Ascending aorta (tissue), 2 donors: Measurements from ENCODE around the gene LYZL2. TPM values are rescaled to one million over a fixed set of nuclear protein-coding genes. Genes with fewer than 3 reads are reported as not detected.
"Not testable (repeated sequence)": the region's sequence is repeated elsewhere in the genome, so short reads cannot be mapped to it uniquely, and the experiment has no call there.

Experiments used
- DNase-seq, 2 donors: peaks; one replicate each; pipeline ENCODE4 v3.0.0-alpha.2; 2019; ENCODE audit warnings: low spot score in 2 of 2
- H3K27ac ChIP-seq, 2 donors: fragments of 200-600 bp; sonication (generic); one replicate each; pipeline ENCODE4 v1.5.1; 2016 to 2017; ENCODE audit warnings: mild to moderate bottlenecking in 1 of 2
- H3K27me3 ChIP-seq: fragments of 200-600 bp; sonication (generic); one replicate; pipeline ENCODE4 v1.5.1; 2017
- H3K36me3 ChIP-seq, 2 donors: fragments of 200-600 bp; sonication (generic); one replicate each; pipeline ENCODE4 v1.5.1; 2016
- H3K4me1 ChIP-seq, 2 donors: fragments of 200-600 bp; sonication (generic); one replicate each; pipeline ENCODE4 v1.5.1; 2016 to 2017; ENCODE audit warnings: mild to moderate bottlenecking in 1 of 2
- H3K4me3 ChIP-seq, 2 donors: fragments of 200-600 bp; sonication (generic); one replicate each; pipeline ENCODE4 v1.5.1; 2016 to 2017; ENCODE audit warnings: mild to moderate bottlenecking in 1 of 2
- H3K9me3 ChIP-seq, 2 donors: fragments of 200-600 bp; sonication (generic); one replicate each; pipeline ENCODE4 v1.5.1; 2016
- intact Hi-C: fragments of 100-400 bp; cut with DNase I; formaldehyde crosslinking; loops from one replicate; pipeline ENCODE4 v1.15.1; 2023
- total RNA-seq: library from RNA; depleted of rRNA; stranded (reverse); fragments of >200 nt; gene quantifications from one replicate; pipeline ENCODE4 v1.1.0, GENCODE V29; 2016
- TF ChIP-seq, protein P1 (sequence below), 3 experiments: fragments of 200-600 bp in 2 of 3; fragments of 450-650 bp in 1 of 3; sonication (generic) in 2 of 3; IDR thresholded peaks; one replicate each; pipeline ENCODE4 v1.5.1; 2016 to 2019; ENCODE audit warnings: antibody characterized with exemption in 3 of 3, mild to moderate bottlenecking in 1 of 3, moderate library complexity in 1 of 3

LYZL2 gene
- total RNA-seq, 1 donor from 2014 or later: not detected

DNA sequence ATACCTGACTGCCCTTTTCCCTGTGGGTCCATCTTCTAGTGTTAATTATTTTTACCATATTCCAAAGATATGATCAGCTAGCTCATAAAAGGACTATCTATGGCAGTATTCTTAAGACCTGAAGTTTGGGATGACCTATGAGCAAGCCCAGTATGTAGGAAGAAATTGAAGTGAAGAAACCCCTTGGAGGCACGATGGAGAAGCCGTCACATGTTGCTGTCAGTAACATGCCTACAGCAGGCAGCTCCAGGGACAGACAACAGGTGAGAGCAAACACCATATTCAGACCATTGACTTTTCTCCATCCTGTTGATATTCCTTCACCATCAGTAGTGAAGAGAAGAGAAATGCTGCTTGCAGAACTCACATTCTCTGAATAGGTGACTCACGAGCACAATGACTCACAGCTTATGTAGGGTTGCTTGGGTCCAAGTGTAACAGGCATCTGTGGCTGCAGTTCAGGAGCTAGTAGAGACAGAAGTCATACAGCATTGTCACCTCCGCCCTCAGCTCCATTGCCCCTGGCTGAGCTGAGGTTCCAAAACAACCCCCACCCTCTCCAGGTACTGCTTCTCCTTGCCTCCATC is 8.4 kb upstream of the LYZL2 start:
- Histone ChIP-seq H3K27ac (no peak overlapping the region), H3K4me1 (peaks cover 0 to 19% of the 10 kb centered on the region in 2 donors), H3K36me3 (no peaks in the 10 kb centered on the region), H3K4me3 (no peak overlapping the region), H3K27me3 (no peaks in the 10 kb centered on the region), H3K9me3 (no peaks in the 10 kb centered on the region)
- intact Hi-C loops: loop anchor here (2.0 kb wide), 1 partner anchor 33 kb away; no protein-coding TSS in a partner anchor
- TF ChIP-seq, protein P1, sequence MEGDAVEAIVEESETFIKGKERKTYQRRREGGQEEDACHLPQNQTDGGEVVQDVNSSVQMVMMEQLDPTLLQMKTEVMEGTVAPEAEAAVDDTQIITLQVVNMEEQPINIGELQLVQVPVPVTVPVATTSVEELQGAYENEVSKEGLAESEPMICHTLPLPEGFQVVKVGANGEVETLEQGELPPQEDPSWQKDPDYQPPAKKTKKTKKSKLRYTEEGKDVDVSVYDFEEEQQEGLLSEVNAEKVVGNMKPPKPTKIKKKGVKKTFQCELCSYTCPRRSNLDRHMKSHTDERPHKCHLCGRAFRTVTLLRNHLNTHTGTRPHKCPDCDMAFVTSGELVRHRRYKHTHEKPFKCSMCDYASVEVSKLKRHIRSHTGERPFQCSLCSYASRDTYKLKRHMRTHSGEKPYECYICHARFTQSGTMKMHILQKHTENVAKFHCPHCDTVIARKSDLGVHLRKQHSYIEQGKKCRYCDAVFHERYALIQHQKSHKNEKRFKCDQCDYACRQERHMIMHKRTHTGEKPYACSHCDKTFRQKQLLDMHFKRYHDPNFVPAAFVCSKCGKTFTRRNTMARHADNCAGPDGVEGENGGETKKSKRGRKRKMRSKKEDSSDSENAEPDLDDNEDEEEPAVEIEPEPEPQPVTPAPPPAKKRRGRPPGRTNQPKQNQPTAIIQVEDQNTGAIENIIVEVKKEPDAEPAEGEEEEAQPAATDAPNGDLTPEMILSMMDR (IDR thresholded peaks at IDR 0.05): no peak
- peak in 1 of 2 donors; percentile 77 for DNase-seq

DNA sequence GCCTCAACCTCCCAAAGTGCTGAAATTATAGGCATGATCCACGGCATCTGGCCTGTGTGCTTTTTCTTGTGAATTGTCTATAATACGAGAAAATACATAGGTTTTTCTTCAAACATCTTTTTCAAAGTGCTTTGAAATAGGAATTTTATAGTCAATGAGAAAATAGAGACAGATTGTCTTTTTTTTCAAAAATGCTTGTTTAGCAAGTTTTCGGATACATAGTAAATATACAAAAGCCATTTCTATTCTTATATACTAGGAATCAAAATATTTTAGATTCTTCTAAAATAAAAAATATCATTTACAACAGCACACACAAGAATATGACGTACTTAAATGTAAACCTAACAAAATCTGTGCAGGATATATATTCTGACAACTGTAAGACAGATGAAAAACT is 1.6 kb upstream of the LYZL2 start:
- Histone ChIP-seq H3K4me3 (no peak overlapping the region), H3K27me3 (no peaks in the 10 kb centered on the region), H3K4me1 (no peaks in the 10 kb centered on the region), H3K36me3 (no peaks in the 10 kb centered on the region), H3K9me3 (no peaks in the 10 kb centered on the region), H3K27ac (no peak overlapping the region)
- TF ChIP-seq, protein P1 (IDR thresholded peaks at IDR 0.05): no peak
- intact Hi-C loops: no loop called here
- no peak for DNase-seq

DNA sequence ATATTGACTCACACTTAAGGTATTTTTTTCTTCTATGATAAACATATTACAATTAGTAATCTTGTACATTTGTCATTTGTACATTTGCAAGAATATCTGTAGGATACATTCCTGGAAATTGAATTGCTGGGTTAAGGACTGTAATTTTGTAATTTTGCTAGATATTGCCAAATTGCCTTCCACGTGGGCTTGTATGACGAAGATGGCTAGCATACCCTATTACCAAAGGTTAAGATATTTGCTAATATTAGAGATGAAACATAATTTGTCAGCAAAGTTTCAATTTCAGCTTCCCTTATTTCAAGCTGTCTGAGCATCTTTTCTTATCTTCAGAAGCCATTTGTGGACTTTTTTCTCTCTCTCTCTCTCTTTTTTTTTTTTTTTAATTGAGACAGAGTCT is 1.0 kb upstream of the LYZL2 start:
- no peak for DNase-seq
- Histone ChIP-seq H3K9me3 (no peaks in the 10 kb centered on the region), H3K27me3 (no peaks in the 10 kb centered on the region), H3K4me1 (no peaks in the 10 kb centered on the region), H3K27ac (no peak overlapping the region), H3K4me3 (no peak overlapping the region), H3K36me3 (no peaks in the 10 kb centered on the region)
- TF ChIP-seq, protein P1 (IDR thresholded peaks at IDR 0.05): no peak
- intact Hi-C loops: no loop called here

DNA sequence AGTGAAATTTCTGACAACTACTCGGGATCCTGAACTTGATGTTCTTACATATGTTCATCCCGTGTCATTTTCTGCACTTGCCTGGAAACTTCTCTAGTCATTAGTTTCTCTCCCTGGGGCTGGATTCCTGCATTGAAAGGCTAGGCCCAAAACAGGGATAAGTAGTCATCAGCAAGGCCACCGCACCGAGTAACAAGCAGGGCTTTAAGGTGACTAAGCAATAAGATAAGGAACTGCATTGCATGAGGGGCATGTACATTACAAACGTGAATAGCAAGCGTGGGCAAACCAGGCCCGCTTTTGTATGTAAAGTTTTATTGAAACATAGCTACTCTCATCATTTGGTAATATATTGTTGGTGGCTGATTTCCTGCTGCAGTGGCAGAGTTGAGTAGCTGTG is 977 bp downstream of the LYZL2 start:
- H3K27me3 ChIP-seq, H3K4me1 ChIP-seq, H3K4me3 ChIP-seq, H3K27ac ChIP-seq, H3K36me3 ChIP-seq, DNase-seq, intact Hi-C loops, H3K9me3 ChIP-seq: not testable (repeated sequence)

DNA sequence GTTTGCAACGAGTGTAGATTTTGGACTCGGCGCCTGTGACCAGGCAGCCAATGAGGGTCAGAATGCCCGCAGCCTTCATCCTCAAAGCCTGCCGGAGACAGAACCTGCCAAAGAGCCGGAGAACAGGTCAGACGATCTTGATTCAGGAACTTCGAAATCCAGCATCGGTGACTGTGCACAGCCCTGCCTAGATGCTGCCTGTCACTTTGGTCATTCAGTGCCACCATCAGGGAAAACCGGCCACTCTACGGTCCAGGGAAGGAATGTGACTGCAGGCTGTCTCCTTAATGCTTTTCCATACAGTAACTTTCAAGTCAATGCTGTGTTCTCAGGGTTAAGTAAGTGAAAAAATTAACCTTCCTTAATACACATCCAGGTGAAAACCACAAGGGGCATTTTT is 2.7 kb downstream of the LYZL2 start:
- H3K9me3 ChIP-seq, H3K27me3 ChIP-seq, intact Hi-C loops, H3K4me1 ChIP-seq, DNase-seq, H3K27ac ChIP-seq, H3K36me3 ChIP-seq, H3K4me3 ChIP-seq: not testable (repeated sequence)

DNA sequence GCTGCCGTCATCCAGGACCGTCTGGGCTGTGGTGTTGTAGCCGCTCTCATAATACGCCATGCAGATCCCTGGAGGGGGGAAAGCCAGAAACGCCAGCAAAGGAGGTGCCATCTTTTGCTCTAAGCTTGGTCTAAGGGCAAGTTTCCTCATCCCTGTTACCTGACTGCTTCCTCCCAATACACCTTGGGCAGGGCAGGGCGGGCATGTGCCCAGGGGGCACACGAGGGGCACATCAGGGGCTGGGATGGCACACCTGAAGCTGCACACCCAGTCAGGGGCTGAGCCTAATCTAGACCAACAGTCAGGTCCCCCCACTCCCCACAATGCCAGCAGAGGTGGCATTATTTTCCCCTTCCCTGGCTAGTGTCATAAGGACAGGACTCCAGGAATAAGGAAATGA is 3.4 kb downstream of the LYZL2 start:
- H3K27ac ChIP-seq, H3K36me3 ChIP-seq, H3K27me3 ChIP-seq, H3K4me1 ChIP-seq, H3K4me3 ChIP-seq, H3K9me3 ChIP-seq, DNase-seq, intact Hi-C loops: not testable (repeated sequence)

DNA sequence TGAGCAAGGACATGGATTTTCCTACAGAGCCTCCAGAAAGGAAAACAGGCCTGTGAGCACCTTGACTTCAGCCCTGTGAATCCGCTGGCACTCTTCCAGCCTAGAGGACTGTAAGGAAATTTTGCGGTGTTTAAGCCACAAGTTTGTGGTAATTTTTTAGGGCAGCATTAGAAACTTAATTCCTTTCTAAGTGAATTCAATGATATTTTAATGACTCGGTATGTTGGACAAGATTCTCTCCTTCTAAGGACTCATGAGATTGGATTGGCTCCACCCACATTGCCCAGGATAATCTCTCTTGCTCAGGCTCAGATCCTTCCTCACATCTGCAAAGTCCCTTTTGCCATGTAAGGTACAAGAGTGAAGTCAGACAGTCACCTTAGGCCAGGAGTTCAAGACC is 4.5 kb downstream of the LYZL2 start:
- Histone ChIP-seq H3K9me3 (no peaks in the 10 kb centered on the region), H3K4me1 (no peaks in the 10 kb centered on the region), H3K4me3 (no peak overlapping the region), H3K27me3 (no peaks in the 10 kb centered on the region), H3K36me3 (no peaks in the 10 kb centered on the region), H3K27ac (no peak overlapping the region)
- TF ChIP-seq, protein P1 (IDR thresholded peaks at IDR 0.05): no peak
- intact Hi-C loops: no loop called here
- DNase-seq: no peak
